ENCODE measurements around the gene BAIAP2L1.
A peak's percentile ranks its signal among the peaks of the same experiment; 100 is the strongest.

The BAIAP2L1 gene

DNA sequence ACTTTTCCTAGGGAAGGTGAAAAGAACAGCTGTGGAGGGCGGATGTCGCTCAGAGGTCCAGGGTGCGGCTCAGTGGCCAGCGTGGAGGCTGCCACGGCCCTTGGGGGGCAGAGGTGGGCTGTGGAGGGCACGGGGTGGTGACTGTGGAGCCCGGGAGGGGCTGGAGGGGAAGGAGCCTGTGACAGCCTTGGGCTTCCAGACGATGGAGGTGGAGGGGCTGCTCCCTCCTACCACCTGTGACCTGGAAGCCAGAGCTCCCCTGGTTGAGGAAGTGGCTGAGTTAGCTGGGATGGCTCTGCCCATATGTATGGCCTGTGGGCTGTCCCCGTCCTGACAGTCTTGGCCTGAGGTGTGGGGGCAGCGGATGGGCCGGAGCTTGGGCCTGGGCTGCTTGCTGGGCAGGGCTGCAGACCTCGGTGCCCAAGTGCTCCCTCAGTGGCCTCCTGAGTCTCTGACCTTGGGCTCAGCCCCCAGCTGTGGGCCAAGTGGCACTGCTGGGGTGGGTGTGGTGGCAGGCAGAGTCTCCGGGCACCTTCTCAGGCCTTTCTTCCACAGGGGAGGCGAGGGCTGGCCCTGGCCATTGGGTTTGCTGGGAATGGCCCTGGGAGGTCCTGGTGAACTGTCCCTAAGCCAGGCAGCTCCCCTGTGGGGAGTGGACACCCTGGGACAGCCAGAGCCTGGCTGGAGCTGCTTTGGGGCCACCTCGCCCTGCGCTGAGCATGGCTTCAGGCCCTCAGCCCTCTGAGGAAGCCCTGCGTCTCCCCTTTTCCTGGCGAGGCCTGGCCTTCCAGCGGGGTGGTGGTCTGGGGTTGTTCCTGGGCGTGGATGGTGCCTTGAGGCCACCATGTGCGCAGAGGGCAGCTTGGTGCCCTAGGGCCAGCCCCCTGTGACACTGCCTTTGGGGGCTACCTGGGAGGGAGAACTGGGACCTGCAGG is 115.5 kb downstream of the BAIAP2L1 start:
- Mint-ChIP-seq H3K4me3 (no peak overlapping the region), H3K27me3 (no peaks in the 10 kb centered on the region), H3K9me3 (no peaks in the 10 kb centered on the region), H3K36me3 (no peaks in the 10 kb centered on the region), H3K27ac (peak overlapping the region; percentile 82), H3K4me1 (peaks cover 33% of the 10 kb centered on the region)

DNA sequence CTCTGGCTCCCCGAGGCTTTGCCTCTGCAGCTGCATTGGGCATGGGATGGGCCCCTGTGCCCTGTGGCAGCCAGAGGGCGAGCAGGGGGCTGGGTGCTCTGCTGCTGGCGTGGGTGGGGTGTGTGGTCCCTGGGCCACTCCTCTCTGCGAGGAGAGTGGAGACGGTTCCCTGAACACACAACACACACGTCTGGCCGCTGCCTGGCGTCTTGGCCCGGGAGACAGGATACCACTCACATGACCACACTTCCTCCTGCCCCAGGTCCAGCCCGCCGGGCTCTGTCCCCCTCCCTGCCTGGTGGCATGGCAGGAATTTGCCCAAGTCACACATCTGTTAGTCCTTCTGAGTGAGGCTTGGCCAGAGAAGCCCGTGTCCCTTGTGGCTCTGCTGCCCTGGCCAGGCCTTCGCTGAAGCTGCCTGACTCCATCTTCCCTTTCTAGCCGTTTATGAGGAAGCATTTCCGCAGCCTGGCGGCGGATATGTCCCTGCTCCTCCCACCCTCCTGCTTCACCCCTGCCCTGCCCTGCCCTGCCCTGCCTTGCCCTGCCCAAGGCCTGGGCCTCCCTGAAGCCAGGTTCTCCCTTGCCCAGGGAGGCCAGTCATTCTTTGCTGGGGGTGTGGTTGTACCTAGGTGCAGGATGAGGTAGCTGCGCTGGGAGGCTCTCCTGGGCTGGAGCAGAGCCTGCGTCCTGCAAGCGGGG is 116.4 kb downstream of the BAIAP2L1 start:
- Mint-ChIP-seq H3K9me3 (no peaks in the 10 kb centered on the region), H3K4me3 (peak overlapping the region; percentile 45), H3K4me1 (peaks cover 33% of the 10 kb centered on the region), H3K27ac (peak overlapping the region; percentile 82), H3K36me3 (no peaks in the 10 kb centered on the region), H3K27me3 (no peaks in the 10 kb centered on the region)

DNA sequence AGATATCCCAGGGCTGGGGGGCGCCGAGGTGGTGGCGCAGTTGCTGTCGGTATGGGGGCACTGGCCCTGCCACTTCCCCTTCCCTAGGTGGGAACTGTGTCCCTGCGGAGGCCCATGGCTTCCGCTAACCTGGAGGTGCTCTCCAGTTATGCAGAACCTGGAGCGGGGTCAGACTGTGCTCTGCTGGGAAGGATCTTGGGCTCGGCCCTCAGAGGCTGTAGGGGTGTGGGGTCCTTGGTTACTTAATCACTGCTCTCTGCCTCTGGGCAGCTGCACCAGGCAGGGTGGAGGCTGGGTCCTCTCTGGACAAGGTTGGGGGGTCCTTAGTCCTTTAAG is 117.0 kb downstream of the BAIAP2L1 start:
- no peaks in the 10 kb centered on the region for H3K27me3 Mint-ChIP-seq
- H3K9me3 Mint-ChIP-seq: no peaks in the 10 kb centered on the region
- H3K36me3 Mint-ChIP-seq: no peaks in the 10 kb centered on the region
- H3K4me1 Mint-ChIP-seq: peaks cover 33% of the 10 kb centered on the region
- H3K27ac Mint-ChIP-seq: no peak overlapping the region
- H3K4me3 Mint-ChIP-seq: peak overlapping the region; percentile 45

GRCh38 chr7:98283127-98283886 is 117.6 kb downstream of the BAIAP2L1 start:
- H3K27me3 Mint-ChIP-seq: no peaks in the 10 kb centered on the region
- H3K4me1 Mint-ChIP-seq: peaks cover 33% of the 10 kb centered on the region
- H3K36me3 Mint-ChIP-seq: no peaks in the 10 kb centered on the region
- peak overlapping the region; percentile 91 for H3K27ac Mint-ChIP-seq
- no peaks in the 10 kb centered on the region for H3K9me3 Mint-ChIP-seq
- H3K4me3 Mint-ChIP-seq: peak overlapping the region; percentile 88

GRCh38 chr7:98282703-98283102 is 118.2 kb downstream of the BAIAP2L1 start:
- Mint-ChIP-seq H3K27ac (peak overlapping the region; percentile 91), H3K27me3 (no peaks in the 10 kb centered on the region), H3K9me3 (no peaks in the 10 kb centered on the region), H3K4me3 (peak overlapping the region; percentile 88), H3K36me3 (no peaks in the 10 kb centered on the region), H3K4me1 (peaks cover 33% of the 10 kb centered on the region)

DNA sequence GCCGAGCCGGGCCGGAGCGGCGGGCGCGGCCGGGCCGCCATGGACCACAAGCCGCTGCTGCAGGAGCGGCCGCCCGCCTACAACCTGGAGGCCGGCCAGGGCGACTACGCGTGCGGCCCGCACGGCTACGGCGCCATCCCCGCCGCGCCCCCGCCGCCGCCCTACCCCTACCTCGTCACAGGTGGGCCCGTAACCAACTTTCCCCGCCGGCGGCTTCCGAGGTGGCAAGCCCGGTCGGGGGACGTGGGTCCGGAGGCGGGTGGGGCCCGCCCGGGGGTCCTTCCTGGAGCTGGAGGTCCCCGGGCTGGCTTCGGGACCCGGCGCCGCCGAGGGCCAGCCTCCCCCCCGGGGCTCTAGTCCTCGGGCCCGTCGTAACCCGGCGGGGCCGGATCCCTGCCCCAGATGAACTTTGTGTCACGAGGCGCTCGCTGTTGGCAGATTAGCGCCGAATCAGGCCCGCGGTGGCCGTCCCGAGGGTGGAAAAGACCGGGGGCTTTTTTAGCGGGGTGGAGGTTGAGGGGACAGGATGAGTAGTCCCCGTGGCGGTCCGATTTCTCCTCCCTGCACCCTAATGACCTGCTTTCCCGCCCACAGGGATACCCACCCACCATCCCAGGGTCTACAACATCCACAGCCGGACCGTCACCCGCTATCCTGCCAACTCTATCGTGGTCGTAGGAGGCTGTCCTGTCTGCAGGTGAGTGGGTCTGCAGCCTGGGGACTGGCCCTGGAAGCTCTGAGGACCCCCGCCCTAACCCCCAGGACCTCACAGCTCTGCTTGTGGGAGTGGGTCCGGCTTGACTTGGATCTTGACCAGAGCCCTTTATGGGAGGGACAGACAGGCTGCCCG is 118.9 kb downstream of the BAIAP2L1 start:
- peak overlapping the region; percentile 91 for H3K27ac Mint-ChIP-seq
- no peaks in the 10 kb centered on the region for H3K36me3 Mint-ChIP-seq
- H3K9me3 Mint-ChIP-seq: no peaks in the 10 kb centered on the region
- no peaks in the 10 kb centered on the region for H3K27me3 Mint-ChIP-seq
- peak overlapping the region; percentile 88 for H3K4me3 Mint-ChIP-seq
- peaks cover 33% of the 10 kb centered on the region for H3K4me1 Mint-ChIP-seq

DNA sequence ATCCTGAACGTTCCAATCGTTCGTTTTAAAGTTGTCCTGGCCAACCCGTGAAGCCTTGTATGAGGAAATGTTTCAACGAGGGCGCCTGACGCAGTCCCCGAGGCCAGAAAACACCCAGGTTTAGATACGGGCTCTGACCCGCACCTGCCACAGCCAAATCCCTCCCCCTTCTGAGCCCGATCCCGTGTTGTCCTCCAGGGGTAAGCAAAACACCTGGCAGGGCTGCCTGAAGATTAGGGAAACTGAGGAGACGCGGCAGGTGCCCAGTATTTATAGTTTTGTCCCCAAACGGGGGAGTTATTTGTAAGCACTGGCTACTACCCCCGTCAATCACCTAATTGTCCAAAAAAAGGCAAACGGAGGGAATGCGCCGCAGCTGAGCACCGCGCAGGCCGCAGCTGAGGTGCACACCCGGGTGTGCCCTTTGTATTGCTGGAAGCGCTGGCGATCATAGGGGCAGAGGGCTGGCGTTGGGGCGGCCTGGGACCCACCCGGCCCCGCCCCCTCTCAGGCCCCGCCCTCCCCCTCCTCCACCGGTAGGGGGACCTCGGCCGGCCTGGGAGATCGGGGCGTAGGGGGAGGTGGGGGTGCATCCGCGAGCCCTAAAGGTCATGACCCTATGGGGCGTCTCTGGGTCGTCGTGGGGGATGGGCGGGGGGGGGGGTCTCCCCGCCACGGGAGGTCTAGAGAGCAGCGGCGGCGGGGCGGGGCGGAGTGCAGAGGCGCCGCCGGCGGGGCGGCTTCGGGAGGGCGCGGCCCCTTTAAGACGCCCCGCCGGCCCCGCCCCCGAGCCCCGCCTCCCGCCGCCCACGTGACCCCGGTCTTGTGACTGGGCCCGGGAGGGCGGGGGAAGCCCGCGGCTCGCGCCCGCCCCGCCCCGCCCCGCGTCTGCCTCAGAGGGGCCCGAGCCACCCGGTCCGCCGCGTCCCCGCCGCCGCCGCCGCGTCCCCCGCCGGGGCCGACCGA is 119.8 kb downstream of the BAIAP2L1 start, which contains the start of gene BRI3:
TSS of gene BRI3 (plus strand) at position 896 of the 966 bp plus-strand sequence. CDS start 110 bp downstream, outside the sequence.
- Mint-ChIP-seq H3K36me3 (no peaks in the 10 kb centered on the region), H3K9me3 (no peaks in the 10 kb centered on the region), H3K4me3 (peak within 1 kb of the TSS; percentile 88), H3K27me3 (no peaks in the 10 kb centered on the region), H3K4me1 (peaks cover 28% of the 10 kb centered on the region), H3K27ac (peak within 1 kb of the TSS; percentile 91)

GRCh38 chr7:98280296-98280695 is 120.6 kb downstream of the BAIAP2L1 start:
- Mint-ChIP-seq H3K4me3 (peak overlapping the region; percentile 85), H3K36me3 (no peaks in the 10 kb centered on the region)

GRCh38 chr7:98278936-98279335 is 122.0 kb downstream of the BAIAP2L1 start:
- peaks cover 16% of the 10 kb centered on the region for H3K4me1 Mint-ChIP-seq

More at GRCh38 chr7:98280296-98280695, 120.6 kb downstream of the BAIAP2L1 start:
- H3K27ac Mint-ChIP-seq: no peak overlapping the region
- H3K9me3 Mint-ChIP-seq: no peaks in the 10 kb centered on the region
- H3K27me3 Mint-ChIP-seq: no peaks in the 10 kb centered on the region
- peaks cover 27% of the 10 kb centered on the region for H3K4me1 Mint-ChIP-seq

GRCh38 chr7:98278408-98278807 is 122.5 kb downstream of the BAIAP2L1 start:
- H3K27ac Mint-ChIP-seq: no peak overlapping the region
- H3K9me3 Mint-ChIP-seq: no peaks in the 10 kb centered on the region
- H3K36me3 Mint-ChIP-seq: no peaks in the 10 kb centered on the region
- H3K27me3 Mint-ChIP-seq: no peaks in the 10 kb centered on the region
- no peak overlapping the region for H3K4me3 Mint-ChIP-seq
- H3K4me1 Mint-ChIP-seq: peaks cover 12% of the 10 kb centered on the region

More at GRCh38 chr7:98278936-98279335, 122.0 kb downstream of the BAIAP2L1 start:
- H3K27ac Mint-ChIP-seq: no peak overlapping the region
- no peaks in the 10 kb centered on the region for H3K36me3 Mint-ChIP-seq
- H3K27me3 Mint-ChIP-seq: no peaks in the 10 kb centered on the region
- H3K9me3 Mint-ChIP-seq: no peaks in the 10 kb centered on the region
- peak overlapping the region; percentile 19 for H3K4me3 Mint-ChIP-seq

GRCh38 chr7:98276241-98276761 is 124.6 kb downstream of the BAIAP2L1 start:
- Mint-ChIP-seq H3K9me3 (no peaks in the 10 kb centered on the region), H3K27ac (no peak overlapping the region), H3K36me3 (no peaks in the 10 kb centered on the region), H3K4me3 (no peak overlapping the region), H3K27me3 (no peaks in the 10 kb centered on the region), H3K4me1 (no peaks in the 10 kb centered on the region)

DNA sequence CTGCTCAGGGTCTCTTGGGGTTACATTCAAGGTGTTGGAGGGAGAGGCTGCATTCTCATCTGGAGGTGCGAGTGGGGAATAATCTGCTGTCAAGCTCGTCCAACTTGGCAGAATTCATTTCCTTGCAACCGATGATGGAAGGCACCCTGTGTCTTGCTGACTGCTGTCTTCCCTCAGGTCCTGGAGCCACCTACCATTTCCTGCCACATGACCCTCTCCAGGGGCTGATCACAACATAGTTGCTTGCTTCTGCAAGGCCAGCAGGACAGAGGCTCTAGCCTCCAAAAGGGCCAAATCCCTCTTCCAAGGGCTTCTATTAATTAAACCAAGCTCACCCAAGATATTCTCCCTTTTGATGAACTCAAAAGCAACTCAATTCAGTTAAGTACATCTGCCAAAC is 133.6 kb downstream of the BAIAP2L1 start:
- no peaks in the 10 kb centered on the region for H3K27me3 Mint-ChIP-seq
- H3K9me3 Mint-ChIP-seq: no peaks in the 10 kb centered on the region
- H3K27ac Mint-ChIP-seq: no peak overlapping the region

GRCh38 chr7:98266840-98267239 is 134.1 kb downstream of the BAIAP2L1 start:
- H3K36me3 Mint-ChIP-seq: peaks cover 1% of the 10 kb centered on the region
- H3K4me1 Mint-ChIP-seq: peaks cover 11% of the 10 kb centered on the region
- H3K27ac Mint-ChIP-seq: no peak overlapping the region
- no peaks in the 10 kb centered on the region for H3K9me3 Mint-ChIP-seq
- no peaks in the 10 kb centered on the region for H3K27me3 Mint-ChIP-seq
- no peak overlapping the region for H3K4me3 Mint-ChIP-seq

More for the DNA sequence above, 133.6 kb downstream of the BAIAP2L1 start:
- Mint-ChIP-seq H3K4me3 (no peak overlapping the region), H3K4me1 (peaks cover 11% of the 10 kb centered on the region), H3K36me3 (peaks cover 1% of the 10 kb centered on the region)

Measured in activated naive CD4-positive, alpha-beta T cell treated with anti-CD3 and anti-CD28 coated beads, Interleukin-2, amount 50 U/mL, for 24 hours (primary cell).